HG03457 (cell line): ENCODE measurements around the gene CLMP.

Experiments
- ATAC-seq: cut with Tn5 transposase; IDR thresholded peaks from one replicate; pipeline ENCODE4 v1.9.1; 2021; ENCODE audit warnings: moderate number of reproducible peaks; ENCODE audit not compliant: unreplicated experiment

Gene CLMP

GRCh38 chr11:123020968-123021367, 174.1 kb downstream of the CLMP start:
- no peak for ATAC-seq
